ENCODE measurements around the gene NUMA1. TPM values are rescaled to one million over a fixed set of nuclear protein-coding genes. Genes with fewer than 3 reads are reported as not detected.
A peak's percentile ranks its signal among the peaks of the same experiment; 100 is the strongest.

The NUMA1 gene
- total RNA-seq (189 and 417 TPM in 2 replicates), polyA plus RNA-seq (119 and 161 TPM in 2 replicates)

DNA sequence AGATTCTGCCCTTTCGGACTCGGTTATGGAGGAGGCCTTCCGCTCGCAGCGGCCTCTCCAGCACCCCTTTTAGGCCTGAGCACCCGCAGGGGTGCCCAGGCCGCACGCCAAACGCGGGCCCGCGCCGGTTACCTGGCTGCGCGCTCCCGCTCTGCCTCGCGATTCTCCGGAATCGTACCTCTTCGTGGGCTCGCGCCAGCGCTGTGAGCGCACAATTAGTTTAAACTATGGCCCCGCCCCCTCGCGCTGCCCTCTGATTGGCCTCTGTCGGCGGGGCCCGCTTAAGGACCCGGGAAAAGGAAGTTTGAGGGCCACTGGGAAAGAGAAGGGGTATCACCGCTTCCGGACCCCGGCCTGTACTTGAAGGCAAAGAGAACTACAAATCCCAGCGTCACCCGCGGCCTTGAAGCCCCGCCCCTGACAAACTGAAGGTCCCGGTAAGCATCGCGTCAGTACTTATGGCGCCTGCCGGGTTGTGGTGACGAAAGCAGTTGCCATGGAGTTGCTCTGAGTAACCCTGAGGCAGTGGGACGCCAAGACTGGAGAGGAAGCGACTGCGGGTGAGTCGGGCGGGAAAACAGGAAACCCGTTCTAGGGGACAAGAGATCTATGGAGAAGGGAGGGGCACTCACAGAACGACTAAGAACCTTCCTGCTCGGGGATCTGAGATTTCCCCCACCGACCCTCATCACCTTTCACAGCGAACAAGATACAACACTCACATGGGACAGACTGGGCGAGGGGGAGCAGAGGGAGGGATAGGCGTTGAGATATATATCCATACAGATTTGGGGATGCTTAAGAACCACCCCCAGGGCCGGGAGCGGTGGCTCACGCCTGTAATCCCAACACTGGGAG lies at the start of gene NUMA1, which contains the start of gene LRRC51:
NUMA1 (minus strand) TSS at position 217 of the 858 bp plus-strand sequence. CDS start 44,599 bp downstream, outside the sequence.
LRRC51 (plus strand) TSS at position 525 of the 858 bp plus-strand sequence. CDS start 8,234 bp downstream, outside the sequence.
- TF ChIP-seq, protein P1, sequence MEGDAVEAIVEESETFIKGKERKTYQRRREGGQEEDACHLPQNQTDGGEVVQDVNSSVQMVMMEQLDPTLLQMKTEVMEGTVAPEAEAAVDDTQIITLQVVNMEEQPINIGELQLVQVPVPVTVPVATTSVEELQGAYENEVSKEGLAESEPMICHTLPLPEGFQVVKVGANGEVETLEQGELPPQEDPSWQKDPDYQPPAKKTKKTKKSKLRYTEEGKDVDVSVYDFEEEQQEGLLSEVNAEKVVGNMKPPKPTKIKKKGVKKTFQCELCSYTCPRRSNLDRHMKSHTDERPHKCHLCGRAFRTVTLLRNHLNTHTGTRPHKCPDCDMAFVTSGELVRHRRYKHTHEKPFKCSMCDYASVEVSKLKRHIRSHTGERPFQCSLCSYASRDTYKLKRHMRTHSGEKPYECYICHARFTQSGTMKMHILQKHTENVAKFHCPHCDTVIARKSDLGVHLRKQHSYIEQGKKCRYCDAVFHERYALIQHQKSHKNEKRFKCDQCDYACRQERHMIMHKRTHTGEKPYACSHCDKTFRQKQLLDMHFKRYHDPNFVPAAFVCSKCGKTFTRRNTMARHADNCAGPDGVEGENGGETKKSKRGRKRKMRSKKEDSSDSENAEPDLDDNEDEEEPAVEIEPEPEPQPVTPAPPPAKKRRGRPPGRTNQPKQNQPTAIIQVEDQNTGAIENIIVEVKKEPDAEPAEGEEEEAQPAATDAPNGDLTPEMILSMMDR (IDR thresholded peaks at IDR 0.05; ENCODE audit: low read depth, low read length), result no peak
- Histone ChIP-seq H3K4me1 (ENCODE audit: low read depth) (no peaks in the 10 kb centered on the region), H3K4me3 (peak within 1 kb of the TSS; percentile 61), H3K36me3 (no peaks in the 10 kb centered on the region), H3K27ac (peak within 1 kb of the TSS; percentile 89), H3K27me3 (no peaks in the 10 kb centered on the region), H3K9me3 (ENCODE audit: low read depth) (no peaks in the 10 kb centered on the region)
- peak; percentile 100 for DNase-seq (ENCODE audit: low read depth in 1 of 2, low spot score in 1 of 2)

GRCh38 chr11:72129381-72129780 lies 49.0 kb upstream of the NUMA1 start:
- H3K4me1 ChIP-seq (ENCODE audit: low read depth), result no peaks in the 10 kb centered on the region
- no peak for DNase-seq (ENCODE audit: low read depth in 1 of 2, low spot score in 1 of 2)
- H3K4me3 ChIP-seq, result no peak overlapping the region
- no peaks in the 10 kb centered on the region for H3K9me3 ChIP-seq (ENCODE audit: low read depth)
- H3K36me3 ChIP-seq, result no peaks in the 10 kb centered on the region
- H3K27me3 ChIP-seq, result peaks cover 16% of the 10 kb centered on the region
- TF ChIP-seq, protein P1 (IDR thresholded peaks at IDR 0.05; ENCODE audit: low read depth, low read length), result no peak
- H3K27ac ChIP-seq, result no peak overlapping the region

GRCh38 chr11:72127923-72128322 lies 47.6 kb upstream of the NUMA1 start:
- Histone ChIP-seq H3K27ac (no peak overlapping the region), H3K27me3 (peaks cover 16% of the 10 kb centered on the region), H3K4me1 (ENCODE audit: low read depth) (no peaks in the 10 kb centered on the region), H3K36me3 (no peaks in the 10 kb centered on the region), H3K9me3 (ENCODE audit: low read depth) (no peaks in the 10 kb centered on the region), H3K4me3 (no peak overlapping the region)
- DNase-seq (ENCODE audit: low read depth in 1 of 2, low spot score in 1 of 2), result no peak
- TF ChIP-seq, protein P1 (IDR thresholded peaks at IDR 0.05; ENCODE audit: low read depth, low read length), result no peak

- TF ChIP-seq, protein P1 (IDR thresholded peaks at IDR 0.05; ENCODE audit: low read depth, low read length), result no peak
- H3K27me3 ChIP-seq, result no peaks in the 10 kb centered on the region
- DNase-seq (ENCODE audit: low read depth in 1 of 2, low spot score in 1 of 2), result no peak
- no peak overlapping the region for H3K4me3 ChIP-seq
- H3K4me1 ChIP-seq (ENCODE audit: low read depth), result no peaks in the 10 kb centered on the region
- no peak overlapping the region for H3K27ac ChIP-seq
- H3K9me3 ChIP-seq (ENCODE audit: low read depth), result no peaks in the 10 kb centered on the region
- H3K36me3 ChIP-seq, result no peaks in the 10 kb centered on the region
These were observed 45.6 kb upstream of the NUMA1 start for GRCh38 chr11:72125956-72126355.

- H3K36me3 ChIP-seq, result no peaks in the 10 kb centered on the region
- TF ChIP-seq, protein P1 (IDR thresholded peaks at IDR 0.05; ENCODE audit: low read depth, low read length), result no peak
- no peaks in the 10 kb centered on the region for H3K4me1 ChIP-seq (ENCODE audit: low read depth)
- H3K27ac ChIP-seq, result no peak overlapping the region
- no peak for DNase-seq (ENCODE audit: low read depth in 1 of 2, low spot score in 1 of 2)
- H3K27me3 ChIP-seq, result no peaks in the 10 kb centered on the region
- no peaks in the 10 kb centered on the region for H3K9me3 ChIP-seq (ENCODE audit: low read depth)
- no peak overlapping the region for H3K4me3 ChIP-seq
These were observed 43.7 kb upstream of the NUMA1 start for GRCh38 chr11:72124046-72124445.
